Transverse colon (tissue), 4 donors: ENCODE data around the gene PACSIN2.

Experiments
- POLR2A ChIP-seq: fragments of 450-650 bp; IDR thresholded peaks from one replicate; pipeline ENCODE4 v1.6.1; 2016; ENCODE audit warnings: antibody characterized with exemption, mild to moderate bottlenecking, moderate library complexity
- POLR2AphosphoS5 ChIP-seq, 3 donors: sonication (generic); formaldehyde crosslinking; IDR thresholded peaks; one replicate each; pipeline ENCODE4 v1.6.1; 2016; ENCODE audit warnings: antibody characterized with exemption in 3 of 3
- TF ChIP-seq, protein P1 (sequence below), 5 experiments: fragments of 200-600 bp in 3 of 5; fragments of 450-650 bp in 2 of 5; sonication (generic) in 3 of 5; IDR thresholded peaks; 1 replicate in 2 of 5; 2 replicates in 3 of 5; pipeline ENCODE4 v1.5.1; 2016 to 2017; ENCODE audit warnings: antibody characterized with exemption in 5 of 5, inconsistent platforms in 3 of 5, mild to moderate bottlenecking in 2 of 5, moderate library complexity in 1 of 5

DNA sequence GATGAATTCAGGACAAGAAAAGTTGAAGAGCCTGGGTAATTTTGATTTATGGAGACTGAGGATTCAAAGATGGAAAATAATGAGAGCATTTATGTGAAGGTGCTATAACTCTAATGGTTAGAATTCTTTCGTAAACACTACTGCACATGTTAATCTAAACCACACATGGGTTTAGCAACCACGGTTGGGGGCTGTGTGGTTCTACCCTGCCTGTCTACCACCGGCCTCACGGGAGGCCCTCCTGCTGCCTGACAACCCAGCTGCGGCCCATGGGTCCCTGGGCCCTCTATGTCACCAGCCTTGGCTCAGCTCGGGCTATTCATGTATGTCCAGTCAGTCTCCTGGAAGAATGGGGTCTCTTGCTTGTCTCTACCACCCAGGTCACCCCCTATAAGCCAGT lies 89.4 kb downstream of the PACSIN2 start:
- TF ChIP-seq, protein P1, sequence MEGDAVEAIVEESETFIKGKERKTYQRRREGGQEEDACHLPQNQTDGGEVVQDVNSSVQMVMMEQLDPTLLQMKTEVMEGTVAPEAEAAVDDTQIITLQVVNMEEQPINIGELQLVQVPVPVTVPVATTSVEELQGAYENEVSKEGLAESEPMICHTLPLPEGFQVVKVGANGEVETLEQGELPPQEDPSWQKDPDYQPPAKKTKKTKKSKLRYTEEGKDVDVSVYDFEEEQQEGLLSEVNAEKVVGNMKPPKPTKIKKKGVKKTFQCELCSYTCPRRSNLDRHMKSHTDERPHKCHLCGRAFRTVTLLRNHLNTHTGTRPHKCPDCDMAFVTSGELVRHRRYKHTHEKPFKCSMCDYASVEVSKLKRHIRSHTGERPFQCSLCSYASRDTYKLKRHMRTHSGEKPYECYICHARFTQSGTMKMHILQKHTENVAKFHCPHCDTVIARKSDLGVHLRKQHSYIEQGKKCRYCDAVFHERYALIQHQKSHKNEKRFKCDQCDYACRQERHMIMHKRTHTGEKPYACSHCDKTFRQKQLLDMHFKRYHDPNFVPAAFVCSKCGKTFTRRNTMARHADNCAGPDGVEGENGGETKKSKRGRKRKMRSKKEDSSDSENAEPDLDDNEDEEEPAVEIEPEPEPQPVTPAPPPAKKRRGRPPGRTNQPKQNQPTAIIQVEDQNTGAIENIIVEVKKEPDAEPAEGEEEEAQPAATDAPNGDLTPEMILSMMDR (IDR thresholded peaks at IDR 0.05) = no peak
- TF ChIP-seq POLR2AphosphoS5 (IDR thresholded peaks at IDR 0.05) (no peak), POLR2A (no peak)
